GM12865 (cell line): ENCODE results near the gene TMA16.

Experiments
- DNase-seq: peaks from one replicate; pipeline ENCODE4 v3.0.0; 2010; ENCODE audit warnings: low read depth
- H3K4me3 ChIP-seq: 2 replicates; pipeline ENCODE4 v1.5.1; 2011; ENCODE audit warnings: mild to moderate bottlenecking, low read depth, low read length, control low read depth
- CTCF ChIP-seq: IDR thresholded peaks from 2 replicates; pipeline ENCODE4 v1.5.1; 2011; ENCODE audit warnings: low read length, control low read depth, low read depth, inconsistent platforms; ENCODE audit not compliant: insufficient read depth; ENCODE audit errors: missing control alignments

Gene TMA16

DNA sequence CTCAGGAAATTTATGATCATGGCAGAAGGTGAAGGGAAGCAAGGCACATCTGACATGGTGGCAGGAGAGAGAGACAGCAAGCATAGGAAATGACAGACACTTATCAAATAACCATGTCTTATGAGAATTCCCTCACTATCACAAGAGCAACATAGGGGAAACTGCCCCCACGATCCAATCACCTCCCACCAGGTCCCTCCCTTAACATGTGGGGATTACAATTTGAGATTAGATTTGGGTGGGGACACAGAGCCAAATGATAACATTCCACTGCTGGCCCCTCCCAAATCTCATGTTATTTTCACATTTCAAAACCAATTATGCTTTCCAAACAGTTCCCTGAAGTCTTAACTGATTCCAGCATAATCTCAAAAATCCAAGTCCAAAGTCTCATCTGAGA, 8.2 kb upstream of the TMA16 start:
- H3K4me3 ChIP-seq: no peak overlapping the region
- TF ChIP-seq CTCF: no peak
- no peak for DNase-seq

GRCh38 chr4:163489929-163490328, 4.6 kb upstream of the TMA16 start:
- TF ChIP-seq CTCF: no peak
- DNase-seq: no peak
- no peak overlapping the region for H3K4me3 ChIP-seq

- no peak for TF ChIP-seq CTCF
- H3K4me3 ChIP-seq: peak overlapping the region; percentile 75
- DNase-seq: peak; percentile 41
Measured at GRCh38 chr4:163492951-163493504, 1.5 kb upstream of the TMA16 start.

DNA sequence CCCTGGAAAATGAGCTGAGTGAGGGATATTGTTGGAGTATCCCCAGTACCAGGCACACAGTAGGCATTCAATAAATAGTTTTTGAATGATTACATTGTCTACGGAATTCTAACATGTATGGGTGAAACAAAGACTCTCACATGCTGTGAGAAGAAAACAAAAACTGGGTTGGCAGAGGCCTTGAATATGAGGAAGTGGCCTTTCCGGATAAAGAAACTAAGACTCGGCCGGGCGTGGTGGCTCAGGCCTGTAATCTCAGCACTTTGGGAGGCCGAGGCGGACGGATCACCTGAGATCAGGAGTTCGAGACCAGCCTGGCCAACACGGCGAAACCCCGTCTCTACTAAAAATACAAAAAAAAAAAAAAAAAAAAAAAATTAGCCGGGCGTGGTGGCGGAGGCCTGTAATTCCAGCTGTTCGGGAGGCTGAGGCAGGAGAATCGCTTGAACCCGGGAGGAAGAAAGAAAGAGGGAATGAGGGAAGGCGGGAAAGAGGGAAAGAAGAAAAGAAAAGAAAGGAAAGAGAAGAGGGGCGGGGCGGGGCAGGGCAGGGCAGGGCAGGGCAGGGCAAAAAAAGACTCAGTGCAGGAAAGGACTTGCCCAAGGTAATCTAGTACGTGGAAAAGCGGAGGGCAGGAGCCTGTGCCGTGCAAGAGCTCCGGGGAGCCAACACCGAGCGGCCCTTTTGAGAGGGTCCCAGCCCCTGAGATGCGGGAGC, 689 bp upstream of the TMA16 start:
- DNase-seq: peak; percentile 86
- TF ChIP-seq CTCF: no peak
- peak overlapping the region; percentile 75 for H3K4me3 ChIP-seq

DNA sequence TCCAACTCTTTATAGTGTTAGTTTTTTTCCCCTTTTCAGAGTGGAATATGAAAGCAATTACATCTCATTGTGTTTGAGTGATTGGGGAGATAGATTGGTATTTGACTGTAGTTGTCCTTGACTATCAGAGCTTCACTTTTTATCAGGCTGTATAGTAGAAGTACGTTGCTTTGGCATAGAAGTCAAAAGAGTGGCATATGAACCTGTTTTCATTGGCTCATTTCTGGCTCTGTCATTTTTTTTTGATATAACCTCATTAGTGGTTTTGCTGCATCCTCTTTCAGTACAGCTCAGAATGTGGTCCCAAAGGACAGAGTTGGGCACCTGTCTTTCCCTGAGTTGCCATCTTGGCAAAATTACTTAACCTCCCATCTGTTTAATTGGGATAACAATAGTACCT, 1.4 kb downstream of the TMA16 start:
- DNase-seq: peak; percentile 68
- H3K4me3 ChIP-seq: peak overlapping the region; percentile 75
- no peak for TF ChIP-seq CTCF

DNA sequence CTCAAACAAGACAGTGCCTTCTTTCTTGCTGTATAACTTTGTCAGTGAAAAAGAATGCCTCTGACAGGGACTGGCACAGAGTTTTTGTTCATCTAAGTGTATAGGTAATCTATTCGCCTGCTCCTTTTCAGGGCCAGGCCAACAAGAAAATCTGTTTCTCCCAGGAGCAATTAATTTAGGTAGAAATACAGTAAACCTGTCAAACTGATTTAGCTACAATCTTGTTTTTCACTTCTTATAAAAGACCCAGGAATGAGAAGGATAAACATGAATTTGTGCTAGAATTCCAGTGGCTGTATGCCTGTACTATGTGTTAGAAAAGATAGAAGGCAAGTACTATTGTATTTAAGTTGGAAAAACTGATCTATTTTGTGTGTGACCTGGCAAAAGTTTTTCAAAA, 6.1 kb downstream of the TMA16 start:
- TF ChIP-seq CTCF: no peak
- DNase-seq: no peak
- no peak overlapping the region for H3K4me3 ChIP-seq

DNA sequence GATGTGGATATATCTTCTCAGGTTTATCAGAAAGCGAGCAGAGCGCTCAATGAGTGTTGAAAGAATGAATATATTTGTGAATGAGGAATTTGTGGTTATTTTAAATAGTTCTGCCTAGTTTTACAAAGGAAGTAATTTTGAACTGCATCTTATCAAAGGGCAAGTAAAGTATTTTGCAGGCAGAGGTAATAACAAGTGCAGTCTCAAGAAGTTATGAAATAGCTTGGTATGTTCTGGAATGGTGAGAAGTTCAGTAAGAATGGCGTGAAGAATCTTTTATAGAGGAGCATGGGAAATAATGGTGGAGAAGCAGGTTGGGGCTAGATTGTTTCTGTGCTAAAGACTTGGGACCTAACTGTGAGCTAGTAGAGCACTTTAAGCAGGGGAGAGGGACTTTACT, 10.9 kb downstream of the TMA16 start:
- H3K4me3 ChIP-seq: no peak overlapping the region
- no peak for DNase-seq
- no peak for TF ChIP-seq CTCF
